HG03280 (cell line): ENCODE measurements around the gene PAFAH2.
"Not testable (repeated sequence)": the region's sequence is repeated elsewhere in the genome, so short reads cannot be mapped to it uniquely, and the experiment has no call there.

ENCODE experiments used
- ATAC-seq: cut with Tn5 transposase; IDR thresholded peaks from one replicate; pipeline ENCODE4 v1.9.1; 2021; ENCODE audit warnings: mild to moderate bottlenecking, moderate library complexity; ENCODE audit not compliant: unreplicated experiment

The PAFAH2 gene

DNA sequence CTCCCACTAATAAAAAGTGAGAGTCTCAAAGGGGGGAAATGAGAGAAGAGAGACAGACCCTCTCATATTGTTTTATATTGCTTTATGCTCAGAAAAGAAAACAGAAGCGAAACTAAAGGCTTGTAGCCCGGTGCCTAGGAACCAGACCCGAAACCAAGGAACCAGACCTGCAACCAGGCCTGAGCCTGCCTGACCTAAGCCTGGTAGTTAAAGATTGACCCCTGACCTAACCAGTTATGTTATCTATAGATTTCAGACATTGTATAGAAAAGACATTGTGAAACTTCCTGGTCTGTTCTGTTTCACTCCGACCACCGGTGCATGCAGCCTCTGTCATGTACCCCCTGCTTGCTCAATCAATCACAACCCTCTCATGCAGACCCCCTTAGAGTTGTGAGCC, 54.4 kb downstream of the PAFAH2 start:
- ATAC-seq, result not testable (repeated sequence)

DNA sequence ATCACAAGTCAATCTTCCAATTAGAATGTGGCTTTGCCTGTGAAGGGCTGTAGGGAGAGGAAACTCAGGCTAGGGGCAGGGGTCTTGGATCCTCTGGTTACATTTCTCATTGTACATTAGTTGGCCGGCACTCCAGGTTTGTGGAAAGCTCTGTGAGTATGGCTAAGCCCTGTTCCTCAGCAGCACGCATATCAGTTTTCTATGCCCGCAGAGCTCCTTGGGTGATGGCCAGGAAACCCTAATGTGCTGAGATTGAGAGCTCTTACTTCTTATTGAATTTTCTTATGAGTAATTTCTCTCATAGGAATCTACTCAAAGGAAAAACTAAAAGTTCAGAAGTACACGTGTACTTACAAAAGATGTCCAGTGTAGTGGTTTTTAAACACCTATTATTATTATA, 60.9 kb downstream of the PAFAH2 start:
- ATAC-seq, result no peak

DNA sequence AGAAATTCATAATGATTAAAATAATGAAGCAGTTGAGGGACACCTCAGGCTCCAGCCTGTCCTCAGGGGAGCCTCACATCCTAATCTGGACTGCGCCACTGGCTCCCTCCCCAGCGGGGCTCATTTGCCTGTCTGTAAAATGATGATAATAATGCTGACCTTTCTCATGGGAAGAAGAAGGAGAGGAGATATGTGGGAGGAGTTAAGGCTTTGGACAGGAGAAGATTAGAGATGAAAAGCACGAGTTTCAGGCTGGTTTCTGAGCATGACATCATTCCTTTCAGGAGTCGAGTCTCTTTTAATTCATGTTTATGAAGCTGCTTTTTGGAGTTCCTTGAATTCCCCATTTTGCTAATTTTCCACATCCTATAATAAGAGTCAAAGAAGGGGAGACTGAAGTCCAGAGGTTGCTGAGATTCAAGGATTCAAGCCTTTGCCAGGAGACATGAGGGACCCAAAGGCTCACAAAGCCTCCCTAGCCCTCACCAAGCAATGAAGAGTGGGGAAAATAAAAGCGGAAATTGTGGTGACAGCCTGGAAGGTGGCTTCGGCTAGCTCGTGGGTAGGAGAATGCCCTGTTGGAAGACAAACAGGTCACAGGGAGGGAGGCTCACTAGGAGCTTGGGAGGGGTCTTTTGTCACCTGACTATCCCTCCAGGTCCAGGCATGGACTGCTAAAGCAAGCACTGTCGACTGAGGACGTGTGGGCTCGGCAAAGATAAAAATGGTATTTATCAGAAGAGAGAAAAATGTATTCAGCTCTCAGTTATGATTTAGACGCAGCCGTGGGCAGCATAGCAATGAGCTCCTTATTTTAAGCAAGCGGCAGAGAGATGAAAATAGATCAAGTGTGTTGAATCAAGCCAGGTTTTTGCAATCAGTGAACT, 64.1 kb downstream of the PAFAH2 start:
- no peak for ATAC-seq

DNA sequence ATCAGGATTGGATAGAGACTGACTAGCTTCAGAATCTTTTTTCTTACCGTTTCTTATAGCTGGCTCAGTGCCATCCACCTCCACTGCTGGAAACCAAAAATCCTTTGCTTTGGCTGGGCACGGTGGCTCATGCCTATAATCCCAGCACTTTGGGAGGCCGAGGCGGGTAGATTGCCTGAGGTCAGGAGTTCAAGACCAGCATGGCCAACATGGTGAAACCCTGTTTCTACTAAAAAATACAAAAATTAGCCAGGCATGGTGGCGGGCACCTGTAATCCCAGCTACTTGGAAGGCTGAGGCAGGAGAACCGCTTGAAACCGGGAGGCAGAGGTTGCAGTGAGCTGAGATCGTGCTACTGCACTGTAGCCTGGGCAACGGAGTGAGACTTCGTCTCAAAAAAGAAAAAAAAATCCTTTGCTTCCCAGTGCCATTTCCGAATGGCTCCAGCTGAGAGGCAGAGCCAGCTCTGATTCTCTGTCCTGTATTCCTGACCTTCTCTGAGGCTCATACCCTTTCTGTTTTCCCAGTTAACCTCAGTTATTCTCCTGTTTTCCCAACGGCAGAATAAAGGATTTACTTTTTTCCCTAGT, 65.0 kb downstream of the PAFAH2 start:
- not testable (repeated sequence) for ATAC-seq

DNA sequence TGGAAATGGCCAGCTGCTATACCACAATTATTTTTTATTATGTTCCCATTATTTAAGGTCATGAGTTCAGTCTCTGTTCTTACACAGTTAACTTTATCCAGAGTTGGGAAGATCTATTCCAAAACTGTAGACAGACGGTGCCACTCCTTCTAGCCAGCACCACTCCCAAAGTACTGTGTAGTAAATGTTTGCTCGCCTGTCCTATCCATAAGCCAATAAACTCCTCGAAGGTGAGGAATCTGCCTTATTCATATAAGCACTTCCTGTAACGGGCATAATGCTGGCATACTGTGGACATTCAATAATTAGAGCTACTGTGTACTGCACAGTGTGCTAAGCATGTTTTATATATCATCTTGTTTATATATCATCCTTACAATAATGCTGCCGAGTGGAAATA, 65.5 kb downstream of the PAFAH2 start:
- no peak for ATAC-seq

DNA sequence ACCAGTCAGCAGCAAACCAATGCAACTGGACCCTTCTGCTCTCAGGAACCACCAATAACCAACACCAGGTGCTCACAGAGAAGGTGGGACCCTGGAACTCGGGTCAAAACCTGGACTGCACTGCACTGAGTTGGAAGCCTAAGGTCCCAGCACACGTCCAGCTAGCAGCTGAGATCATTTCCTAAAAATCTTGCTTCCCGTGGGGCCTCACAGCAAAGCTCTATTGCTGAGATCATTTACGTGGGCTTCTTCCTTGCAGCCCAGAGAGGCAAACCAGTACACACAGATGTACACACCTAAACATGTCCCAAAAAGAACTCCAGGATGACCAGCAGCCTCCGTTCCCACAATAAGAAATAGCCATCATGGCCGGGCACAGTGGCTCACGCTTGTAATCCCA, 68.8 kb downstream of the PAFAH2 start:
- ATAC-seq, result no peak

DNA sequence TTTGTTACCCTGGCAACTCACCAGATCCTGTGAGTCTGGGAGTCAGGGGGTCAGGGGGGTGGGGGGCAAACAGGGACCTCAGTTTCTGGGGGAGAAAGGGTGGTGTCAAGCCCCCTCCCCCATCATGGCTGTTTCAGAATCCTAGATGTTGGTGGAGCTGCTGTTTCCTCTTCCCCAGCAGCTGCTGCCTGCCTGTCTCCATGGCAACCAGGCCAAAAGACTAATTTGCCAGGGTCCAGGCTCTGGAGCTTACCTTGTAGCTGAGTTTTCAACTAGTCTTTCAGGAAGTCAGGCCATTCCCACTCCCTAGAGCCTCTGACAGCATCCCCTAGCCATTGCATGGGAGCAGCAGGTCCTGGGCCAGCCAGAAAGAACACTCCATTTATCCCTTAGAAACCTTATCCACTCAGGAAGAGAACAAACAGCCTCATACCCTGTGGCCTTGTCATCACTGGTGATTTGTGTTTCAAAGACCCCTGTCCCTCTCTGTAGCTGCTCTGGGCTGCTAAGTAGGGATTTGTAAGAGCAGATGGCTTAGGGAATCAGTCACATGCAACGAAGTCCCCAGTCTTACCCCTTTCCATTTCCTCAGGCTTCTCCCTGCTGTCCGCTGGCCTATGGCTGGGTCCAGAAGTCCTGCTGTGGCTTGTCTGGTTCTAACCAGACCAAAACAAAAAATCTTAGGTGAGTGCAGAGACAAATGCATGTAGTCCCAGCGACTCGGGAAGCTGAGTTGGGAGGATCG, 70.2 kb downstream of the PAFAH2 start:
- ATAC-seq, result no peak

DNA sequence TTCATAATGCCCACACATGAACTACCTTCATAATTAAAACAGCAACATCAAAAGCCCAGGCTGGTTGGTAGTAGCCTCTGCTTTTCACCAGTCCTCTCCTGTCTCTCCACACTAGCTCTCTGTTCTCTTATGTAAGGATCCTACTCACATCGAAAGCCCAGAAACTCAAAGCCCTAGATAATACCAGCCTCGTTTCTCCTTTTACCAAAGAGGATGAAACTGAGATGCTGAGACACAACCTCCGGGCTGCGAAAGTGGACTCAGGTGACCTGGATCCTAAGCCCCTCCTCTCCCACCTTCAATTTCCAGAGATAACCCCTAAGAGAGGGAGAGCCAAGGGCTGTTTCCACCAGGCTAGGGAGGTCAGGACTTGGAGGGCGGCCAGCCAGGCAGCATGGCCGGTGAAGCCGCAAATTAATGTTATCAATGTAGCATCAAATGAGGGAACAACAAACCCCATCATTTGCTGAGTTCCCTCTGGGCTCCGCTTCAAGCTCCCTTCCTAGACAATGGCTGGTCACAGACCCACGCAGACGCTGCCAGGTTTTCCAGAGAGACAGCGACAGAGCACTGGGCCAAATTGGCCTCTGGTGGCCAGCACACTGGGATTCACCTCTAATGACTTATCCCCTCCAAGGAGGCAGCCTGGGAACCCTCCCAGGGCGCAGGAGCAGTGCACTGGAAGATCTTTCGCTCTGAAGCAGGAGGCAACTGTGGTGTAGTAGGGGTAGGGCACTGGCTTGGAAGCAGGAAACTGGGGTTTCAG, 70.9 kb downstream of the PAFAH2 start:
- ATAC-seq, result no peak

DNA sequence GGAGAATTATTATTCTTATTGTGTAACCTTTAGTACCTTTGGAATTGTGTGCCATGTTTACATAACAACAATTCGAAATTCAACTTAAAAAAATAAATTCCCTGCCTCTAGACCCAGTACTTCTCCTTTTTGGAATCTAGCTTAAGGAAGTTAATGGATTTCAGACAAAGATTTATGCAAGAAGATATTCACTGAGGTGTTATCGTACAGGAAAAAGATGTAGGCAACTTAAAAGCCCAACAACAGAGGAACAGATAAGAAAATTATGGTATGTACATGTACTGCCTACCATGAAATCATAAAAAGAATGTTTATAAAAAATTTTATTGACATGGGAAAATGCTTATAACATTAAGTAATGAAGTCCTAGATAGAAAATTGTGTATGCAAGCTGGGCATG, 73.4 kb downstream of the PAFAH2 start:
- no peak for ATAC-seq

DNA sequence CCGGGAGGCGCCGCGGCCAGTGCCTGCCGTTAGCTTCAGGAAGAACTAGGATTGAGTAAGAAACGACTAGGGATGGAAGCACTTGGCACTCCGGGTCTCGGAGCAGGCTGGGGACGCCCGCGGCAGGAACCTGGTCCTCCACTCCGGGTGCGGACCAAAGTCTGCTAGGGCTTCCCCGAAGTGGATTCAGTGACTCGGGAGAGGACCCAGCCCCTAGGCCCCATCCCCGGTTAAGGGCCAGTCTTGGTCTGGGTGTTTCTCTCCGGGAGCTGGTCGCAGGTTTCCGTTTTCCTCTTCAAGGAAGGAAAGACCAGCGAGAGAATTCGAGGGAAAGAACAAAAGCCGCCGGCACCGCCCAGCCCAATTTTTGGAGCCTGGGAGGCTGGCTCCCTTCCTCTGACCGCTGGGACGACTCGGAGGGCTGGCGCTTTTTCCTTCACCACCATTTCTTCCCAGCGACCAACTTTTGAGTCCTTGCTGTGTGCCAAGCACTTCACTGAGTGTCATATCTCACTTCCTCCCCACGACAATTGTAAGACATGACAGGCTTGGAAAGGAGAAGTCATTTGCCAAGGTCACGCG, 74.8 kb downstream of the PAFAH2 start:
- ATAC-seq, result no peak

DNA sequence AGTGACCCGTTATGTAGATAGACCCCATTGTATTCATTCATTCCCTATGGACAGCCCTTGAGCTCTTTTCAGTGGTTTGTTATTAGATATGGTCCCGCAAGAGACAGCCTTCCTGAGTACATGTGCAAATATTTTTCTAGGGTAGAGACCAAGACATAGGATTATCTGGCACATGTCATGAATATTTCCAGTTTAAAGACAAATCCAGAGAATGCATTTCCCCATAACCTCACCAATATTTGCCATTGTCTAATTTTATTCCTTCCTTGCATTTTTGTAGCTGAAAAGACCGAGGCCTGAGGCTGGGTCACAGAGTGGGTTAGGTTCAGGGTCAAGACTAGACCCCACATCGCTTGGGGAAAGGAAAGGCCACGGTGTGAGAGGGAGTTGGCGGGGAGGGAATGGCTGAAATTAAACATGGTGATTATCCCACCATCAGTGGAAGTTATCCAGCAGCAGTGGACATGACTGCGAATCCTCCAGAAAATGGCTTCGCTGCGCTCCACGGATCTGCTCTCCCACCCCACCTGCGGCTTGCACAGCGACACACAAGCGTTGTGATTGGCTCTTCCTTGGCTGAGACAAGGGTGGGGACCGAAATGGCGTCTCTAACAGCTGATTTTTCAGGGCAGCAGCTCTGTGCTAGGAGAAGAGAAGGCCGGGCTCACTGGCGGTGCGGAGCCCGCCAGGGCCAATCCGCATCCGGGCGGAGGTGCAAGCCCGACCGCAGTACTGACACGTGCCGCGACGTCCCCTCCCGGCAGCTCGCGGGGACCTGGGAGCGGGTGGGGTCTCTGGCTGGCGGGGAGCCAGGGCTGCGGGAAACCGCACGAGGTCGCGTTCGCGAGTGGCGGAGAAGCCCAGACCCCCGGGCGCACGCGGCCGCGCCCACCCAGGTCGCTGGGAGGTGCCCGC, 75.5 kb downstream of the PAFAH2 start:
- no peak for ATAC-seq

DNA sequence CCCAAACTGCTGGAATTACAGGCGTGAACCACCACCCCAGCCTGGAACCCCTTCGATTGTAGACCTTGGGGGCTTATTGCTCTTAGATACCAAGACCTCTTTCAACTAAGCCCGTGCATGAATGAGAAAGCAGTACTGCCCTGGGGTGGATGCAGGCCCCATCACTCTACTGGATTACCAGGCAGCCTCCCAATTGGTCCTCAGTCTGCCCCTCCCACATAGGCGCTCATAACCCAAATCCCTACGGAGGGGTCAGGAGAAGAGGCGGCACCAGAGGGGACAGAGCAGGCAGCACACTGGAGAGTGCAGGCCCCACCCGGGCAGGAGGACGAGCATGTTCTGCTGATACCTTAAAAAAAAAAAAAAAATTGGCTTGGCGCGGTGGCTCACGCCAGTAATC, 79.2 kb downstream of the PAFAH2 start:
- ATAC-seq, result no peak

DNA sequence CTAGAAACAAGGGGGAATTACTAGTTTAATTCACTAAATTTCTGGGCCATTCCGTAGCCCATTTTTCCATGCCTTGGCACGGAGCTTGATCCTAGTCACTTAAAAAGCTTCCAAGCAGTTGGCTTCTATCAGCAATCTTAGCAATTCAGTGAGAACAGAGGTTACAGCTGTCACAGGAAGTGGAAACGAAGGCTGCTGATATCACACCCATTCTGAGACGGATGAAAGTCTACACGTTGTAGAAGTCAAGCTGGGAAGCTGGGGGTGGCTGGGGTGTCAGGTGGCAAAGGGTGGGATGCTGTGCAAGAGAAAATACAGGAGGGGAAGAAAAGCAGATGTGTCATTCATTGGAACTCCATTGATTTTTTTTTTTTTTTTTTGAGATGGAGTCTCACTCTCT, 79.9 kb downstream of the PAFAH2 start:
- no peak for ATAC-seq

DNA sequence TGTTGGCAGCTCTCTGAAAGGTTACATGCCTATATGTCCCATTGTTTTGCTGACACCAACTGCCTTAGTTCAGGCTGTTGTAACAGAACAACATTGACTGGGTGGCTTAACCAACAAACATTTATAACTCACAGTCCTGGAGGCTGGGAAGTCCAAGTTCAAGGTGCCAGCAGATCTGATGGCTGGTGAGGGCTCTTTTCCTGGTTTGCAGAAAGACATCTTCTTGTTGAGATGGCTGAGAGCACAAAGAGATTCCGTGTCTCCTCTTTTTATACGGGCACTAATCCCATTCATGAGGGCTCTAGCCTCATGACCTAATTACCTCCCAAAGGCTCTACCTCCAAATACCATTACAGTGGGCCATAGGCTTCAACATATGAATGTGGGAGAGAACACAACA, 81.4 kb downstream of the PAFAH2 start:
- no peak for ATAC-seq

DNA sequence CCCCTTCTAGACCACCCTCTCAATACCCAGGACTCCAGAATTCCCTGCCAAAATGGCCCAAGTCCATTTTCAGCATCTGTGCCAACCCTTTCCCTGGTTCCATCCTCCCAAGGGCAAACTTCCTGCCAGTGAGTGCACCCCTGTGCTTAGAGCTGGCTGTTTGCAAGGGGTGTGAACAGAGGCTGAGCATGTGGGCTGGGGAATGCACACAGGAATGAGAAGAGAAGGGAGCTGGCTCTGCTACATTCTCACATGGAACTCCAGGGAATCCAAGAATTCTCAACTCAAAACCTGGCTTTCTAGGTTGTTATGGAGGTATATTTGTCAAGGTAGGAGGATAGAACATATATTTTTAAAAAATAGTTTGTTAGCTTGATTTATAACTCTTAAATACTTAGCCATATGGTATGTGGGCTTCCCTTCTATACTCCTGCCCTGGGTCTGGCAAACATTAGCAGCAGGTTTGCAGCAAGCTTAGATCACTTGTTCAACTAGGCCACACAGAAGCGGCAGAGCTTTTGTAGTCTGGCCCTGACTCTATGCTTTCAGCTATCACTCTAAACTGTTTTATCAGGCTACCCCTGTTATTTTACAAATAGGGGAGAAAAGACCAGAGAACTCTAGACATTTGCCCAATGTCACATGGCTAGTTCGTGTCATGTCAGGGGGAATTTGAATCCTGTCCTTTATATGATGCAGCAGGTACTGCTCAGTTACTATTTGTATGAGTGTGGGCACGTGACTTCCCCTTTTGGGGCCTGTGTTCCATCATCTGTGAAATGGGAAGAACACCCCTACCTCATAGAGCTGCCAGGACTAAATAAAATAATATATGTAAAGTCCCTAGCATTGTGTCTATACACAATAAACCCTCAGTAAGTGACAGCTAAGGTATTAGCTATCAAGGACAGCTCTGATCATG, 83.5 kb downstream of the PAFAH2 start:
- ATAC-seq, result no peak

DNA sequence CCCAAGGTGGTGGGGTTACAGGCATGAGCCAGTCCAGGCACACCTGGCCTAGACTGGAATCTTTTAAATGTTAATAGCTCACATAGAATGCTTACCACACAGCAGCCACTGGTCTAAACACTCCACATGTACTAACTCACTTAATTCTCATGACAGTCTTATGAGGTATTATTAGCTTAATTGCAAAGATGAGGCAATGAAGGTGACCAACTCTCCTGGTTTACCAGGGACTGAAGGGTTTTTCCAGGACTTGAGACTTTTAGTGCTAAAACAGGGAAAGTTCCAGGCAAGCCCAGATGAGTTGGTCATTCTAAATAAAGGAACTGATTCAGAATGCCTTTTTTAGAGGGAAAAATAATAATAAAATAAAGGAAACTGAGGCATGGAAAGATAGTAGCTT, 84.7 kb downstream of the PAFAH2 start:
- ATAC-seq, result no peak

DNA sequence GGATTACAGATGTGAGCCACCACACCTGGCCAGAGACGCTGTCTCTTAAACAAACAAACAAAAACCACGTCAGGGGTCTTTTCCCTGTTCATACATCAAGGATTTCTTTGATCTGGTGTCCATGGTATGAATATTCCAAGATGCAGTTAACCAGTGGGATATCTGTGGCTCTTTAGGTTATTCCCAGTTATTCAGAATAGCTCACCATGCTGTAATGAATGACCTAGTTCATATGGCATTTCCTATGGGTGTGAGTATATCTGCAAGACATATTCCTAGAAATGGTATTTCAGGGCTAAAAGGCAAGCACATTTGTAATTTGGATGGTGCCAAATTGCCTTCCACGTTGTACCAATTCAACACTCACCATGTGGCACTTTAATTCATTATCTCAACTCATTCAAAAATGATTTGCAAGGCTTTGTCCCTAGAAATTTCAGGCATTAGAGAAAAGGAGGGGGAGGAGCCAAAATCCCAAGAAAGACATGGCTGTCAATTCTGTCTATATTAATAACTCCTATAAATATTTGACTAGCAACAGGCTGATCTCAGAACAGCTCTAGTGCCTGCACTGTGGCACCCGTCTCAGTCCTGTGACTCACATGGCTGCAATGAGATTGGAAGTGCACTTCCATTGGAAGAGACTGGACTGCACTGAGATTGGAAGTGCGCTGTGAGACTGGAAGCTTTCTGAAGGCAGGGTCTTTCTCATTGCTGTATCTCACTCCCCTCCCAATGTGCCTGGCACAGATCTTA, 85.6 kb downstream of the PAFAH2 start:
- no peak for ATAC-seq

DNA sequence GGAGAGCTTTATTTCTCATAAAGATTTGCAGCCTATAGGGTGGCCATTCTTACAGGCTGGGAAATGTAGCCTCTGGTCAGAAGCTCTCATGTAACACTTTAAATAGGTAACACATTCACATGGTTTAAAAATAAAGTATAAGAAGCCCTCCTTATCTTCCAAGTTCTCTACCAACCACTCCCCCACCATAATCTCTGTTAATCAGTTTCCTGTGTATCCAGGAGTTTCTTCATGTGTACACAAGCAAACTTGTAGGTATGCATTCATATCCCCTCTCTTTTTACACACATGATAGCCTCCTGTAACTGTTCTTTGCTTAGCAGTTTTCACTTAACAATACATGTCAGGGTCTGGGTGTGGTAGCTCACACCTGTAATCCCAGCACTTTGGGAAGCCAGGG, 86.7 kb downstream of the PAFAH2 start:
- no peak for ATAC-seq
